Stimulated activated CD4-positive, alpha-beta T cell treated with anti-CD3 and anti-CD28 coated beads, Interleukin-1b, Interleukin-23, amount 100 ng/mL, for 48 hours (primary cell): ENCODE measurements around the gene CTAGE15.
A peak's percentile ranks its signal among the peaks of the same experiment; 100 is the strongest.
"Not testable (repeated sequence)": the region's sequence is repeated elsewhere in the genome, so short reads cannot be mapped to it uniquely, and the experiment has no call there.

Source experiments
- DNase-seq: peaks from one replicate; pipeline ENCODE4 v3.0.0-alpha.2; 2020

The CTAGE15 gene

GRCh38 chr7:143571501-143571900 lies at the start of gene CTAGE15:
CTAGE15 (plus strand) TSS chr7:143571801; CDS start chr7:143571818, 17 bp downstream.
- not testable (repeated sequence) for DNase-seq

GRCh38 chr7:143522309-143522916 lies 49.2 kb upstream of the CTAGE15 start:
- DNase-seq: not testable (repeated sequence)

GRCh38 chr7:143531169-143531926 lies 40.3 kb upstream of the CTAGE15 start:
- DNase-seq: not testable (repeated sequence)

GRCh38 chr7:143531932-143532331 lies 39.7 kb upstream of the CTAGE15 start:
- DNase-seq: not testable (repeated sequence)

GRCh38 chr7:143533213-143533839 lies 38.3 kb upstream of the CTAGE15 start:
- DNase-seq: not testable (repeated sequence)

GRCh38 chr7:143536443-143536842 lies 35.2 kb upstream of the CTAGE15 start:
- not testable (repeated sequence) for DNase-seq

GRCh38 chr7:143543288-143544038 lies 28.1 kb upstream of the CTAGE15 start:
- not testable (repeated sequence) for DNase-seq

- not testable (repeated sequence) for DNase-seq
Observed at GRCh38 chr7:143555968-143556367, 15.6 kb upstream of the CTAGE15 start.

GRCh38 chr7:143563306-143563705 lies 8.3 kb upstream of the CTAGE15 start:
- not testable (repeated sequence) for DNase-seq

- DNase-seq: not testable (repeated sequence)
Observed at GRCh38 chr7:143566001-143566400, 5.6 kb upstream of the CTAGE15 start.

GRCh38 chr7:143588183-143588582 lies 16.6 kb downstream of the CTAGE15 start:
- DNase-seq: not testable (repeated sequence)

GRCh38 chr7:143589897-143590296 lies 18.3 kb downstream of the CTAGE15 start:
- DNase-seq: not testable (repeated sequence)

GRCh38 chr7:143598086-143598485 lies 26.5 kb downstream of the CTAGE15 start:
- DNase-seq: not testable (repeated sequence)

GRCh38 chr7:143603549-143603948 lies 31.9 kb downstream of the CTAGE15 start:
- DNase-seq: not testable (repeated sequence)

- not testable (repeated sequence) for DNase-seq
Observed at GRCh38 chr7:143606088-143606487, 34.5 kb downstream of the CTAGE15 start.

- DNase-seq: not testable (repeated sequence)
Observed at GRCh38 chr7:143615545-143615944, 43.9 kb downstream of the CTAGE15 start.

GRCh38 chr7:143617204-143617603 lies 45.6 kb downstream of the CTAGE15 start:
- DNase-seq: not testable (repeated sequence)

GRCh38 chr7:143620058-143620457 lies 48.5 kb downstream of the CTAGE15 start:
- not testable (repeated sequence) for DNase-seq

GRCh38 chr7:143620646-143621045 lies 49.0 kb downstream of the CTAGE15 start, which contains the start of gene TCAF2:
TCAF2 (plus strand) TSS chr7:143620974.
- peak; percentile 72 for DNase-seq

- DNase-seq: not testable (repeated sequence)
Observed at GRCh38 chr7:143621175-143621574, 49.6 kb downstream of the CTAGE15 start.

GRCh38 chr7:143622130-143622529 lies 50.5 kb downstream of the CTAGE15 start:
- DNase-seq: not testable (repeated sequence)
